Spinal cord (tissue), 10 donors: ENCODE results near the gene SPTLC3. TPM values are rescaled to one million over a fixed set of nuclear protein-coding genes. Genes with fewer than 3 reads are reported as not detected.

Experiments used
- DNase-seq, 6 donors: peaks; one replicate each; pipeline versions ENCODE4 v3.0.0 to v3.0.0-alpha.2; 2013 to 2015; ENCODE audit warnings: low spot score in 6 of 6, low read depth in 4 of 6
- H3K27ac ChIP-seq: one replicate; pipeline ENCODE4 v1.5.1; 2013; ENCODE audit warnings: low read depth, low read length, control low read depth
- H3K27me3 ChIP-seq: one replicate; pipeline ENCODE4 v1.6.1; 2013; ENCODE audit warnings: low read length; ENCODE audit not compliant: control insufficient read depth, insufficient read depth
- H3K36me3 ChIP-seq: one replicate; pipeline ENCODE4 v1.6.1; 2013; ENCODE audit warnings: low read length; ENCODE audit not compliant: control insufficient read depth, insufficient read depth
- H3K4me1 ChIP-seq: one replicate; pipeline ENCODE4 v1.6.1; 2013; ENCODE audit warnings: low read length; ENCODE audit not compliant: control insufficient read depth, insufficient read depth
- H3K4me3 ChIP-seq: one replicate; pipeline ENCODE4 v1.5.1; 2013; ENCODE audit warnings: low read depth, low read length, control low read depth
- H3K9me3 ChIP-seq: one replicate; pipeline ENCODE4 v1.6.1; 2013; ENCODE audit warnings: low read length; ENCODE audit not compliant: control insufficient read depth, insufficient read depth
- WGBS: methylation state at CpG from one replicate; pipeline ENCODE4 v1.1.5; 2013; ENCODE audit warnings: missing lambda C conversion rate; ENCODE audit not compliant: insufficient coverage; 5-methylcytosine and 5-hydroxymethylcytosine counted together
- polyA plus RNA-seq, 2 donors: library from polyadenylated mRNA; unstranded; fragments of 120-200 nt; gene quantifications; one replicate each; pipeline ENCODE4 v1.2.1, GENCODE V29; 2013; ENCODE audit not compliant: insufficient read length in 2 of 2
- total RNA-seq, 2 donors: library from RNA; depleted of rRNA in 1 of 2; stranded (reverse); fragments of 120-200 nt in 1 of 2; fragments of >200 nt in 1 of 2; gene quantifications; one replicate each; pipeline versions ENCODE4 v1.2.3 to v1.2.4, GENCODE V29; 2013 to 2014
- donor health status: healthy.

The SPTLC3 gene
- total and polyA plus RNA-seq, 4 donors: 3.5 to 53.6 (median 20.0) TPM

- no peak for DNase-seq
These were observed 24.6 kb upstream of the SPTLC3 start for GRCh38 chr20:12984069-12984765.

GRCh38 chr20:12984863-12985262 lies 23.9 kb upstream of the SPTLC3 start:
- H3K9me3 ChIP-seq: no peaks in the 10 kb centered on the region
- no peak overlapping the region for H3K27ac ChIP-seq
- no peaks in the 10 kb centered on the region for H3K4me1 ChIP-seq
- WGBS: 100% methylated on average over 1 of the region's 2 CpGs
- no peak overlapping the region for H3K4me3 ChIP-seq
- H3K27me3 ChIP-seq: no peaks in the 10 kb centered on the region
- H3K36me3 ChIP-seq: no peaks in the 10 kb centered on the region
- DNase-seq: no peak

More at GRCh38 chr20:12984069-12984765, 24.6 kb upstream of the SPTLC3 start:
- WGBS: 90% methylated on average over 2 of the region's 2 CpGs
- H3K4me1 ChIP-seq: no peaks in the 10 kb centered on the region
- no peaks in the 10 kb centered on the region for H3K9me3 ChIP-seq
- H3K27ac ChIP-seq: no peak overlapping the region
- H3K4me3 ChIP-seq: no peak overlapping the region
- H3K27me3 ChIP-seq: no peaks in the 10 kb centered on the region
- no peaks in the 10 kb centered on the region for H3K36me3 ChIP-seq

GRCh38 chr20:12987261-12987660 lies 21.5 kb upstream of the SPTLC3 start:
- no CpG with 5 or more reads among the region's 3 CpGs for WGBS

GRCh38 chr20:12989586-12990115 lies 19.1 kb upstream of the SPTLC3 start:
- Histone ChIP-seq H3K4me3 (no peak overlapping the region), H3K36me3 (no peaks in the 10 kb centered on the region), H3K9me3 (no peaks in the 10 kb centered on the region), H3K27me3 (no peaks in the 10 kb centered on the region), H3K4me1 (no peaks in the 10 kb centered on the region), H3K27ac (no peak overlapping the region)
- peak in 1 of 6 donors; percentile 62 for DNase-seq
- no CpG with 5 or more reads among the region's 3 CpGs for WGBS

More at GRCh38 chr20:12987261-12987660, 21.5 kb upstream of the SPTLC3 start:
- no peak overlapping the region for H3K4me3 ChIP-seq
- DNase-seq: no peak
- H3K27ac ChIP-seq: no peak overlapping the region
- H3K9me3 ChIP-seq: no peaks in the 10 kb centered on the region
- no peaks in the 10 kb centered on the region for H3K4me1 ChIP-seq
- no peaks in the 10 kb centered on the region for H3K36me3 ChIP-seq
- H3K27me3 ChIP-seq: no peaks in the 10 kb centered on the region

GRCh38 chr20:12997128-12997655 lies 11.6 kb upstream of the SPTLC3 start:
- WGBS: no CpG with 5 or more reads among the region's 2 CpGs
- no peak overlapping the region for H3K4me3 ChIP-seq
- no peak overlapping the region for H3K27ac ChIP-seq
- H3K36me3 ChIP-seq: no peaks in the 10 kb centered on the region
- H3K9me3 ChIP-seq: no peaks in the 10 kb centered on the region
- DNase-seq: no peak
- H3K27me3 ChIP-seq: no peaks in the 10 kb centered on the region
- H3K4me1 ChIP-seq: no peaks in the 10 kb centered on the region

GRCh38 chr20:12998046-12998445 lies 10.7 kb upstream of the SPTLC3 start:
- H3K27ac ChIP-seq: no peak overlapping the region
- H3K4me3 ChIP-seq: no peak overlapping the region
- no peaks in the 10 kb centered on the region for H3K9me3 ChIP-seq
- 100% methylated on average over 2 of the region's 3 CpGs for WGBS
- no peaks in the 10 kb centered on the region for H3K36me3 ChIP-seq
- no peaks in the 10 kb centered on the region for H3K4me1 ChIP-seq
- H3K27me3 ChIP-seq: no peaks in the 10 kb centered on the region
- DNase-seq: no peak

GRCh38 chr20:12999201-12999600 lies 9.6 kb upstream of the SPTLC3 start:
- WGBS: no CpG with 5 or more reads among the region's 3 CpGs
- Histone ChIP-seq H3K4me1 (no peaks in the 10 kb centered on the region), H3K36me3 (no peaks in the 10 kb centered on the region)

GRCh38 chr20:13002251-13002650 lies 6.5 kb upstream of the SPTLC3 start:
- H3K27me3 ChIP-seq: no peaks in the 10 kb centered on the region
- no CpG with 5 or more reads among the region's 5 CpGs for WGBS
- no peak overlapping the region for H3K27ac ChIP-seq
- no peaks in the 10 kb centered on the region for H3K4me1 ChIP-seq
- no peaks in the 10 kb centered on the region for H3K36me3 ChIP-seq
- H3K4me3 ChIP-seq: no peak overlapping the region
- DNase-seq: no peak
- H3K9me3 ChIP-seq: no peaks in the 10 kb centered on the region

More at GRCh38 chr20:12999201-12999600, 9.6 kb upstream of the SPTLC3 start:
- Histone ChIP-seq H3K27ac (no peak overlapping the region), H3K27me3 (no peaks in the 10 kb centered on the region), H3K9me3 (no peaks in the 10 kb centered on the region), H3K4me3 (no peak overlapping the region)
- DNase-seq: no peak

GRCh38 chr20:13006825-13007224 lies 1.9 kb upstream of the SPTLC3 start:
- no CpG with 5 or more reads among the region's 3 CpGs for WGBS
- Histone ChIP-seq H3K4me1 (peaks cover 6% of the 10 kb centered on the region), H3K27me3 (no peaks in the 10 kb centered on the region), H3K36me3 (no peaks in the 10 kb centered on the region), H3K27ac (no peak overlapping the region), H3K4me3 (no peak overlapping the region), H3K9me3 (no peaks in the 10 kb centered on the region)
- DNase-seq: no peak

GRCh38 chr20:13007596-13007995 lies 1.2 kb upstream of the SPTLC3 start:
- WGBS: 100% methylated on average over 1 of the region's 3 CpGs
- H3K4me3 ChIP-seq: no peak overlapping the region
- H3K27me3 ChIP-seq: no peaks in the 10 kb centered on the region
- no peak for DNase-seq
- peaks cover 6% of the 10 kb centered on the region for H3K4me1 ChIP-seq
- no peaks in the 10 kb centered on the region for H3K36me3 ChIP-seq
- H3K27ac ChIP-seq: no peak overlapping the region
- H3K9me3 ChIP-seq: no peaks in the 10 kb centered on the region
